H1 (cell line): ENCODE measurements around the gene TSGA10IP. TPM values are rescaled to one million over a fixed set of nuclear protein-coding genes. Genes with fewer than 3 reads are reported as not detected.

Experiments used
- CBX5 ChIP-seq: fragments of 300-800, 300-1000 bp; sonication (generic); IDR thresholded peaks from 2 replicates; pipeline ENCODE4 v1.7.1; 2016; ENCODE audit warnings: antibody characterized with exemption, low read length, low read depth
- CEBPB ChIP-seq: IDR thresholded peaks from 2 replicates; pipeline ENCODE4 v1.6.1; 2012; ENCODE audit warnings: low read depth, low read length
- GTF2F1 ChIP-seq: IDR thresholded peaks from 2 replicates; pipeline ENCODE4 v1.6.1; 2012; ENCODE audit warnings: low read depth, low read length, improper control_type of control experiment, borderline replicate concordance
- HDAC2 ChIP-seq, 2 experiments: fragments of 300-600 bp in 1 of 2; sonication (generic) in 1 of 2; IDR thresholded peaks; 2 replicates each; pipeline ENCODE4 v1.6.1; 2011 to 2012; ENCODE audit warnings: low read depth in 2 of 2, low read length in 2 of 2, mild to moderate bottlenecking in 2 of 2, moderate library complexity in 2 of 2, borderline replicate concordance in 1 of 2, inconsistent platforms in 1 of 2
- HDAC6 ChIP-seq: IDR thresholded peaks from one replicate; pipeline ENCODE4 v1.7.1; 2012; ENCODE audit warnings: low read depth, mild to moderate bottlenecking, inconsistent platforms, low read length, moderate library complexity
- KDM1A ChIP-seq: fragments of 200-600, 300-600 bp; sonication (generic); IDR thresholded peaks from 2 replicates; pipeline ENCODE4 v1.7.1; 2016; ENCODE audit warnings: mild to moderate bottlenecking, low read length, borderline replicate concordance
- NRF1 ChIP-seq: IDR thresholded peaks from 2 replicates; pipeline ENCODE4 v1.6.1; 2011; ENCODE audit warnings: mild to moderate bottlenecking, low read depth, low read length, improper control_type of control experiment
- POLR2A ChIP-seq, 2 experiments: IDR thresholded peaks; 1 replicate in 1 of 2; 2 replicates in 1 of 2; pipeline ENCODE4 v1.6.1; 2011; ENCODE audit warnings: low read depth in 2 of 2, low read length in 2 of 2, mild to moderate bottlenecking in 2 of 2; ENCODE audit errors: control extremely low read depth in 1 of 2
- POLR2AphosphoS5 ChIP-seq: IDR thresholded peaks from 2 replicates; pipeline ENCODE4 v1.6.1; 2011; ENCODE audit warnings: low read depth, low read length
- SIX5 ChIP-seq: IDR thresholded peaks from 2 replicates; pipeline ENCODE4 v1.6.1; 2011; ENCODE audit warnings: mild to moderate bottlenecking, low read depth, low read length
- SP1 ChIP-seq: IDR thresholded peaks from 2 replicates; pipeline ENCODE4 v1.6.1; 2011; ENCODE audit warnings: low read depth, low read length
- SP4 ChIP-seq: IDR thresholded peaks from 2 replicates; pipeline ENCODE4 v1.6.1; 2012; ENCODE audit warnings: low read length, inconsistent platforms
- TEAD4 ChIP-seq: IDR thresholded peaks from 2 replicates; pipeline ENCODE4 v1.6.1; 2012; ENCODE audit warnings: low read depth, low read length, inconsistent platforms, mixed read lengths
- ZNF274 ChIP-seq: IDR thresholded peaks from 2 replicates; pipeline ENCODE4 v1.7.0; 2012; ENCODE audit warnings: low read length, borderline replicate concordance; ENCODE audit errors: extremely low read depth
- polyA plus RNA-seq, 7 experiments: library from polyadenylated mRNA; depleted of rRNA in 3 of 7; stranded (reverse) in 5 of 7; unstranded in 2 of 7; fragments of >200 nt in 5 of 7; fragments of 200-250 nt in 2 of 7; gene quantifications; 1 replicate in 5 of 7; 2 replicates in 1 of 7; 4 replicates in 1 of 7; pipeline versions ENCODE4 v1.2.1 to v1.2.3, GENCODE V29; 2011 to 2013; ENCODE audit warnings: missing spikeins in 2 of 7, mixed read lengths in 2 of 7
- total RNA-seq: library from RNA; stranded (reverse); fragmentation: NEBNext Ultra II Directional; extraction: Animal tissue kit (Norgen Biotek cat#: 25700); gene quantifications from 2 replicates; pipeline ENCODE4 v1.2.1, GENCODE V29; 2021
- TF ChIP-seq, protein P1 (sequence below), 3 experiments: IDR thresholded peaks; 1 replicate in 2 of 3; 2 replicates in 1 of 3; pipeline versions ENCODE4 v1.5.1 to v1.6.1; 2011; ENCODE audit warnings: low read length in 3 of 3, mild to moderate bottlenecking in 3 of 3, inconsistent platforms in 2 of 3, low read depth in 1 of 3, moderate library complexity in 1 of 3; ENCODE audit not compliant: insufficient read depth in 1 of 3; ENCODE audit errors: control extremely low read depth in 1 of 3

TSGA10IP gene
- total and polyA plus RNA-seq, 2 of the 8 experiments (the other 6 are each of a cell fraction or from before 2014, with no cell fraction given) = 1.9 to 6.0 TPM

DNA sequence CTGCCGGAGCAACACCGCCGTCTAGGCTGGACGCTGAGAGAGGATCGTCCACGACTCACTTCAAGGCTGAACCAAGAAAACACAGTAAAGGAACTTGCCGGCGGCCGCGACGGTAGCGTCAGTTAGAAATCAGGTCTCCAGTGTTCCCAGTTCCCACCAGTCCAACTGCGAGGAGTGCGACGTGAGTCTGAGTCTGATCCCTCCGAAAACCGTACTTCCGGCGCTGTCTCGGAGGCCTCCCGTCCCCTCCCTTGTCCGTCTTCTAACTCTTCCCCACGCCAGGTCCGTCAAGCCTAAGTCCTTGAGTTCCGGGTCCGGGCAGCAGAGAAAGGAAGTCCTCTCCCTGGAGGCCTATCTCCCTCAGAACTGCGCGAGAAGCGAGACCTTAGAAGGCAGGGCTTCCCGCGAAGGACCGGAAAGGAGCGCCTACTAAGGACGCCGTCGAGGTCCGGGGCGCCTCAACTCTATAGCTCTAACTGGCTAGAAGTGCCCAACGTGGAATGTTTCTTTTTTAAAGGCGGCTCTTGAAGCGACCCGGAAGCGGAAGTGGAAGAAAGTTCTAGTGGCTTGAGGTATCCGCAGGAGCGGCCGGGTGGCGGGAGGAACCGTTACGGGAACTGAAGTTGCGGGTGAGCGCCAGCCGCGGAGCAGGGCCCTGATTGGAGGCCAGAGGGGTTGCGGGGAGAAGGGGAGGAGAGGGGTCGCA, 56.8 kb downstream of the TSGA10IP start, which contains the start of the genes BANF1 and EIF1AD (continued):
- TF ChIP-seq SP4 (peak; percentile 93), CBX5 (no peak), SIX5 (peak; percentile 43), HDAC6 (no peak), CEBPB (no peak), POLR2A (IDR thresholded peaks at IDR 0.05; ENCODE audit: control extremely low read depth in 1 of 2, low read depth in 2 of 2, low read length in 2 of 2) (peak in 1 of 2 experiments; percentile 80; a peak in 2 of 3 replicates), ZNF274 (no peak), NRF1 (no peak), TEAD4 (0 out of 2 replicates have a peak, but pooled peaks have one; percentile 2), GTF2F1 (peak; percentile 48; the same call in 1 of the 2 replicates), SP1 (peak; percentile 82), POLR2AphosphoS5 (peak; percentile 54; the same call in 1 of the 2 replicates), HDAC2 (IDR thresholded peaks at IDR 0.05; ENCODE audit: borderline replicate concordance in 1 of 2, low read depth in 2 of 2, low read length in 2 of 2) (peak; percentile 48 to 82; a peak in 3 of 4 replicates), KDM1A (peak; percentile 55; the same call in 1 of the 2 replicates)
- TF ChIP-seq, protein P1, sequence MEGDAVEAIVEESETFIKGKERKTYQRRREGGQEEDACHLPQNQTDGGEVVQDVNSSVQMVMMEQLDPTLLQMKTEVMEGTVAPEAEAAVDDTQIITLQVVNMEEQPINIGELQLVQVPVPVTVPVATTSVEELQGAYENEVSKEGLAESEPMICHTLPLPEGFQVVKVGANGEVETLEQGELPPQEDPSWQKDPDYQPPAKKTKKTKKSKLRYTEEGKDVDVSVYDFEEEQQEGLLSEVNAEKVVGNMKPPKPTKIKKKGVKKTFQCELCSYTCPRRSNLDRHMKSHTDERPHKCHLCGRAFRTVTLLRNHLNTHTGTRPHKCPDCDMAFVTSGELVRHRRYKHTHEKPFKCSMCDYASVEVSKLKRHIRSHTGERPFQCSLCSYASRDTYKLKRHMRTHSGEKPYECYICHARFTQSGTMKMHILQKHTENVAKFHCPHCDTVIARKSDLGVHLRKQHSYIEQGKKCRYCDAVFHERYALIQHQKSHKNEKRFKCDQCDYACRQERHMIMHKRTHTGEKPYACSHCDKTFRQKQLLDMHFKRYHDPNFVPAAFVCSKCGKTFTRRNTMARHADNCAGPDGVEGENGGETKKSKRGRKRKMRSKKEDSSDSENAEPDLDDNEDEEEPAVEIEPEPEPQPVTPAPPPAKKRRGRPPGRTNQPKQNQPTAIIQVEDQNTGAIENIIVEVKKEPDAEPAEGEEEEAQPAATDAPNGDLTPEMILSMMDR (IDR thresholded peaks at IDR 0.05; ENCODE audit: control extremely low read depth in 1 of 3, insufficient read depth in 1 of 3, low read depth in 1 of 3, low read length in 3 of 3) = 0 out of 4 replicates have a peak, but pooled peaks of 1 of the 3 experiments have one; percentile 2
